Measurements from ENCODE around the gene ZSWIM6. TPM values are rescaled to one million over a fixed set of nuclear protein-coding genes. Genes with fewer than 3 reads are reported as not detected.

Gene ZSWIM6
- total RNA-seq, 1 donor from 2014 or later: 20.7 TPM

DNA sequence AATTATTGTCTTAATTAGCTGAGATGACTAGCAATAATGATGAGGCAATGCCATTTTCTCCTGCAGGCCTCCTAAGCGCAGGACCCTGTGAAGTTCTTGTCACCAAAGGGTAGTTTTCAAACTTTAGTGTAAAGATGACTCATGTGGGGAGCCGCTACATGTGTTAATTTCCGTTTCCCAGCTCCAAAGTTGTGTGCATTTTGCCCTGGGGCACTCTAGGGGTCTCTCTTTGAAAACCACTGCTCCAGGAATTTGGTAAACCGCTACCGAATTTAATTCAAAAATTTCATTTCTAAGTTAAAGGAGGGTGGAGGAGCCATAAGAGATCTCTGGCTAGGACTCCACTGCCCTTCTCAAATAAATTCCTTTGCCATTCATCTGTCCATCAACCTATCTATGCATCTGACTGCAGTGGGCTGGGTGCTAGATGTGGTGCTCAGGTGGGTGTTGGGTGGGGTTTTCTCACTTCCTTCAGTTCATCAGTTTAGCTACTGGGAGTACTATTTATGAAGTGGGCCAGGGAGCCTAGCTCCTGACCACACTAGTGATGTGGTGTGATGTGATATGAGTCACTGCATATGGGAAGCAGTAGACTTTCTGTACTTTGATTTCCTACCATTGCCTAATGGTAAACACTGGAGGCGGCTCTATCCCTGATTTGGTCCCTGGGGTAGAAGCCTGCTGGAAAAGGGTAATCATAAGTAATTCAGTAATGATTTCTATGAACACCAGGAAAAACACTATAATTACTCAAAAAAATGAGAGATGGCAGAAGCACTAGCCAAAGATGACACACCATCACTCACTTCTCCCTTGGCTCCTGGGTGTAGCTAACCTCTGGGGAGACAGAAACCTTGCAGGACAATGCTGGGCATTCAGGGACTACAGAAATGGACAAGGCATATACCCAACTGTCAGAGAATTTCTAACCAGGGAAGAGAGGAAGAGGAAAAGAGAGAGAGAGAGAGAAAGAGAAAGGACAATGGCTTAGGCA is 4.0 kb upstream of the ZSWIM6 start:
- peak overlapping the region; percentile 86 for H3K27ac Mint-ChIP-seq (ENCODE audit: unreplicated experiment)

GRCh38 chr5:61328791-61329549 is 3.1 kb upstream of the ZSWIM6 start:
- no peaks in the 10 kb centered on the region for H3K36me3 Mint-ChIP-seq (ENCODE audit: unreplicated experiment)
- no peaks in the 10 kb centered on the region for H3K9me3 Mint-ChIP-seq (ENCODE audit: unreplicated experiment)
- H3K27ac Mint-ChIP-seq (ENCODE audit: unreplicated experiment): peak overlapping the region; percentile 86
- H3K4me3 Mint-ChIP-seq (ENCODE audit: unreplicated experiment): peak overlapping the region; percentile 84
- H3K4me1 Mint-ChIP-seq (ENCODE audit: unreplicated experiment): peaks cover 41% of the 10 kb centered on the region
- TF ChIP-seq CTCF (IDR thresholded peaks at IDR 0.05): no peak
- no peaks in the 10 kb centered on the region for H3K27me3 Mint-ChIP-seq (ENCODE audit: unreplicated experiment)
- no peak for DNase-seq (ENCODE audit: extremely low spot score, unreplicated experiment)

More for the DNA sequence above, 4.0 kb upstream of the ZSWIM6 start:
- Mint-ChIP-seq H3K9me3 (ENCODE audit: unreplicated experiment) (no peaks in the 10 kb centered on the region), H3K27me3 (ENCODE audit: unreplicated experiment) (no peaks in the 10 kb centered on the region), H3K4me1 (ENCODE audit: unreplicated experiment) (peaks cover 50% of the 10 kb centered on the region), H3K4me3 (ENCODE audit: unreplicated experiment) (peak overlapping the region; percentile 5), H3K36me3 (ENCODE audit: unreplicated experiment) (no peaks in the 10 kb centered on the region)
- TF ChIP-seq CTCF (IDR thresholded peaks at IDR 0.05): no peak
- DNase-seq (ENCODE audit: extremely low spot score, unreplicated experiment): no peak

DNA sequence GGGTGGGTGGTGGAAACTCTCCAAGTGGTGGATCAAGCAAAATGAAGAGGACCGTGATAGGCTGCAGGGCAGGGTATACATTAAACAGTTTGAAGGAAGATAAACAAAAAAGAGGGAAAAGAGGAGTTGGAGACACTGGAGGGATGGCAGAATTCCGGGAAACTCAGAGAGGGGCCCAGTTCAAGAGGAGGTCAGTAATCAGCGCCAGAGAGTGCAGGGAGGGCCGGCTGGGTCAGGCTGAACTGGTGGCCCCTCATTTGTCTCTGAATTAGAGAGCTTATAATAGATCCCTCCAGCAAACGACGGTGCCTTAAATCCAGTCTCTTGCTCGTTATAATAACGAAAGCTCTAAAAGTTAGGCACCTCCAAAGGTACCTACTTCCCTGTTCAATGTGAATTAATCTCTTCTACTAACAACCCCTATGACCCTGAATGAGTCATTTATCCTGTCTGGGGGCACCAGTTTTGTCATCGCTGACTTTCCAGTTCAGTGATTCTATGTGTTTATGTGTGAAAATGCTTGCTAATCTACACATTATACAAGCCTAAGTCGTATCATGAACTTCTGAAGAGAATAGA is 2.4 kb upstream of the ZSWIM6 start:
- Mint-ChIP-seq H3K4me3 (ENCODE audit: unreplicated experiment) (peak overlapping the region; percentile 84), H3K27me3 (ENCODE audit: unreplicated experiment) (no peaks in the 10 kb centered on the region), H3K27ac (ENCODE audit: unreplicated experiment) (peak overlapping the region; percentile 86), H3K36me3 (ENCODE audit: unreplicated experiment) (no peaks in the 10 kb centered on the region), H3K4me1 (ENCODE audit: unreplicated experiment) (peaks cover 47% of the 10 kb centered on the region), H3K9me3 (ENCODE audit: unreplicated experiment) (no peaks in the 10 kb centered on the region)
- no peak for TF ChIP-seq CTCF (IDR thresholded peaks at IDR 0.05)
- DNase-seq (ENCODE audit: extremely low spot score, unreplicated experiment): no peak

GRCh38 chr5:61330341-61330844 is 1.7 kb upstream of the ZSWIM6 start:
- TF ChIP-seq CTCF (IDR thresholded peaks at IDR 0.05): no peak
- H3K9me3 Mint-ChIP-seq (ENCODE audit: unreplicated experiment): no peaks in the 10 kb centered on the region
- no peaks in the 10 kb centered on the region for H3K36me3 Mint-ChIP-seq (ENCODE audit: unreplicated experiment)
- H3K4me3 Mint-ChIP-seq (ENCODE audit: unreplicated experiment): peak overlapping the region; percentile 84
- peak overlapping the region; percentile 86 for H3K27ac Mint-ChIP-seq (ENCODE audit: unreplicated experiment)
- H3K4me1 Mint-ChIP-seq (ENCODE audit: unreplicated experiment): peaks cover 55% of the 10 kb centered on the region
- no peak for DNase-seq (ENCODE audit: extremely low spot score, unreplicated experiment)
- no peaks in the 10 kb centered on the region for H3K27me3 Mint-ChIP-seq (ENCODE audit: unreplicated experiment)

Data from osteocyte (in vitro differentiated cells).